ENCODE results near the gene TRIM47. TPM values are rescaled to one million over a fixed set of nuclear protein-coding genes. Genes with fewer than 3 reads are reported as not detected.

TRIM47 gene
- polyA plus RNA-seq, 2 donors = 20.4 to 21.7 TPM

DNA sequence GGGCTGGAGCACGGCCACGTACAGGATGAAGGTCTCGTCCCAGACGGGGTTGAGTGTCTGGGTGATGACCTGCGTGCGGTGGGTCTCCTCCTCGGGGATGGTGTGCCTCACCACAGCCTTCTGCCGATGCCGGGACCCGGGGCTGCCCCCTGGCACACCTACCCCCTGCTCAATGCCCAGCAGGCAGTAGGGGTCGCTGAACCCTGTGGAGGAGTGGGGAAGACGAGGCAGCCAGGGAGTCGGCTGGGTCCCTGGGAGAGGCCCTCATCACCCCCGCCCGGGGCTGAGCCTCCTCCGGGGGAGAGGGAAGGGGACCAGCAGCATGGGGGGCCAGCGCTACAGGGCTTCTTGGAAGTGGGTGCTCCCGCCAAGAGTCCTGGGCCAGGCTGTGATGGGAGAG, 36.0 kb downstream of the TRIM47 start:
- peaks cover 0 to 32% of the 10 kb centered on the region in 2 donors for H3K4me1 ChIP-seq (ENCODE audit: control insufficient read depth in 2 of 2, insufficient read depth in 2 of 2, low read length in 1 of 2)
- H3K27me3 ChIP-seq (ENCODE audit: control insufficient read depth in 1 of 2, insufficient read depth in 2 of 2, low read length in 2 of 2) = no peaks in the 10 kb centered on the region
- no peak overlapping the region for H3K4me3 ChIP-seq (ENCODE audit: low read depth in 1 of 2, low read length in 2 of 2)
- no peak overlapping the region for H3K27ac ChIP-seq (ENCODE audit: low read depth in 2 of 2, low read length in 1 of 2)
- WGBS, 2 donors = 87 to 88% methylated on average over 18 of the region's 18 CpGs
- H3K9me3 ChIP-seq (ENCODE audit: control insufficient read depth in 2 of 2, insufficient read depth in 1 of 2, low read depth in 1 of 2, low read length in 1 of 2) = no peaks in the 10 kb centered on the region
- peaks cover 9 to 22% of the 10 kb centered on the region in 2 donors for H3K36me3 ChIP-seq (ENCODE audit: control insufficient read depth in 2 of 2, insufficient read depth in 2 of 2, low read length in 1 of 2)

DNA sequence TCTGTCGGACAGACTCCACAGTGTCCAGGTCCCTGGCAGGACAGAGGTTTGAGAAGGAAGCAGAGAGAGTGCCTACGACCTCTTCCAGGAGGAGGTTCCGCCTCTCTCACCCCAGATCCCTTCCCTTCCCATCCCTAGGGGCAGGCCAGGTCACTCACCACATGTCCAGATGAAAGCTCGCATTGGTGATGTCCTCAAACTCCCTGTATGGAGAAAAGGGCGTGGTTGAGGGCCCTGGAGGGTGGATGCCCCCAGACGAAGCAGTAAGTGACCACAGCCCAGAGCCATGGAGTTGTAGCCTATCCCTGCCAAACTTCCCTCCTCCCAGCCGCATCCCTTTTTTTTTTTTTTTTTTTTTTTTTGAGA, 37.6 kb downstream of the TRIM47 start:
- H3K4me1 ChIP-seq (ENCODE audit: control insufficient read depth in 2 of 2, insufficient read depth in 2 of 2, low read length in 1 of 2) = peaks cover 0 to 21% of the 10 kb centered on the region in 2 donors
- no peak overlapping the region for H3K27ac ChIP-seq (ENCODE audit: low read depth in 2 of 2, low read length in 1 of 2)
- H3K36me3 ChIP-seq (ENCODE audit: control insufficient read depth in 2 of 2, insufficient read depth in 2 of 2, low read length in 1 of 2) = peaks cover 0 to 16% of the 10 kb centered on the region in 2 donors
- H3K9me3 ChIP-seq (ENCODE audit: control insufficient read depth in 2 of 2, insufficient read depth in 1 of 2, low read depth in 1 of 2, low read length in 1 of 2) = no peaks in the 10 kb centered on the region
- no peak overlapping the region for H3K4me3 ChIP-seq (ENCODE audit: low read depth in 1 of 2, low read length in 2 of 2)
- 67 to 69% methylated on average over 7 of the region's 7 CpGs for WGBS, 2 donors
- H3K27me3 ChIP-seq (ENCODE audit: control insufficient read depth in 1 of 2, insufficient read depth in 2 of 2, low read length in 2 of 2) = no peaks in the 10 kb centered on the region

DNA sequence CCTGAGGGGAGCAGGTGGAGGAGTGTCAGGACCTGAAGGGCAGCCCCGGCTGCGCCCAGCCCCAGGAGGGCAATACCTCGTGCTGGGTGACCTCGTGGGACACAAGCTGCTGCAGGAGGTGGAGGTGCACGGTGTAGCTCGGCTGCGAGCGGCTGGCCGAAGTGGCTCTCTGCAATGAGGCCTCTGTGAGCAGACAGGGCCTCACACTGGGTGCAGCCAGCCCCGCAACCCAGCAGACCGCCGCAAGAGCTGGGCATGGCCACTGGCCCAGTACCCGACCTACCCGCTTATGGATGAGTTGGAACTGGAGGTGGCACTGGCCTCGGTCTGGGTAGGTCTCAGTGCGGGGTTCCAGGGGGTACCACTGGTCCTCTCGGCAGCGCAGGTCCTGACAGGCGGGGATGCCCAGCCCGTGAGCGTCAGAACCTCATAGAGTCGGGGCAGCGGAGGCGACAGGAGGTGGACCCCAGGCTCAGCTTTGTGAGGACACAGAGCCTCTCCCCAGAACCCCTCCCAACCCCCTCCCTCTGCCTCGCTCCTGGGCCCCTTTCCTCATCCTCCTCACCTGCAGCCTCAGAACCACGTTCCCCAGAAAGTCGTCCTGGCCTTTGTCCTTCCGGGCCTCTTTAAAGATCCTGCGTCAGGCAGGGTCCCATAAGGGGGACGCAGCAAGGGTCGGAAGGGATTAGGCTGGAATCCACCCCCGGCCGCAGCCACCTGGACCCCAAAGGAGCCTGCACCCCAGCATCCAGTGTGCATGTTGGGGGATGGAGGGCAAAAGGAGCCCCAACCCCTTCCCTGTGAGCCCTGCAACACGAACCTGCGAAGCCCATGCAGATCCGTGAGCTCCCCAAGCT, 38.2 kb downstream of the TRIM47 start:
- 88 to 91% methylated on average over 34 to 36 of the region's 36 CpGs for WGBS, 2 donors
- no peak overlapping the region for H3K27ac ChIP-seq (ENCODE audit: low read depth in 2 of 2, low read length in 1 of 2)
- H3K4me1 ChIP-seq (ENCODE audit: control insufficient read depth in 2 of 2, insufficient read depth in 2 of 2, low read length in 1 of 2) = peaks cover 0 to 16% of the 10 kb centered on the region in 2 donors
- H3K4me3 ChIP-seq (ENCODE audit: low read depth in 1 of 2, low read length in 2 of 2) = no peak overlapping the region
- H3K9me3 ChIP-seq (ENCODE audit: control insufficient read depth in 2 of 2, insufficient read depth in 1 of 2, low read depth in 1 of 2, low read length in 1 of 2) = no peaks in the 10 kb centered on the region
- no peaks in the 10 kb centered on the region for H3K27me3 ChIP-seq (ENCODE audit: control insufficient read depth in 1 of 2, insufficient read depth in 2 of 2, low read length in 2 of 2)
- peaks cover 0 to 21% of the 10 kb centered on the region in 2 donors for H3K36me3 ChIP-seq (ENCODE audit: control insufficient read depth in 2 of 2, insufficient read depth in 2 of 2, low read length in 1 of 2)

DNA sequence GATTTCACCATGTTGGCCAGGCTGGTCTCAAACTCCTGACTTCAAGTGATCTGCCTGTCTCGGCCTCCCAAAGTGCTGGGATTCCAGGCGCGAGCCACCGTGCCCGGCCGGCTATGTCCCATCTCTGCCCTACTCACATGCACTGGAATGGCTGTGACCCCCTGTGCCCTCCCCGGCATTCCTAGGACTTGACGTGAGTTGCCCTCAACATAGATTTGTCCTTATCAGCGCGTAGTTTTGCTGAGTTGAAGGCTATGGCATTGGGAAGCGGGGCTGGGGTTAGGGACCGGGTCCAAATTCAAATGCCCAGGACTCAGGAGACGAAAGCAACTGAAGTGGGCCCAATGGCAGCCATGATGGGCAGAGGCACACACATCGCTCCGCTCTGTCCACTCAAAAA, 40.0 kb downstream of the TRIM47 start:
- H3K36me3 ChIP-seq (ENCODE audit: control insufficient read depth in 2 of 2, insufficient read depth in 2 of 2, low read length in 1 of 2) = peaks cover 0 to 30% of the 10 kb centered on the region in 2 donors
- 94% methylated on average over 15 of the region's 15 CpGs for WGBS, 2 donors
- H3K27ac ChIP-seq (ENCODE audit: low read depth in 2 of 2, low read length in 1 of 2) = no peak overlapping the region
- no peaks in the 10 kb centered on the region for H3K9me3 ChIP-seq (ENCODE audit: control insufficient read depth in 2 of 2, insufficient read depth in 1 of 2, low read depth in 1 of 2, low read length in 1 of 2)
- no peaks in the 10 kb centered on the region for H3K27me3 ChIP-seq (ENCODE audit: control insufficient read depth in 1 of 2, insufficient read depth in 2 of 2, low read length in 2 of 2)
- H3K4me1 ChIP-seq (ENCODE audit: control insufficient read depth in 2 of 2, insufficient read depth in 2 of 2, low read length in 1 of 2) = peaks cover 0 to 4% of the 10 kb centered on the region in 2 donors
- no peak overlapping the region for H3K4me3 ChIP-seq (ENCODE audit: low read depth in 1 of 2, low read length in 2 of 2)

GRCh38 chr17:75837899-75838298, 40.5 kb downstream of the TRIM47 start:
- Histone ChIP-seq H3K4me1 (ENCODE audit: control insufficient read depth in 2 of 2, insufficient read depth in 2 of 2, low read length in 1 of 2) (peaks cover 0 to 7% of the 10 kb centered on the region in 2 donors), H3K27me3 (ENCODE audit: control insufficient read depth in 1 of 2, insufficient read depth in 2 of 2, low read length in 2 of 2) (no peaks in the 10 kb centered on the region), H3K36me3 (ENCODE audit: control insufficient read depth in 2 of 2, insufficient read depth in 2 of 2, low read length in 1 of 2) (peaks cover 0 to 30% of the 10 kb centered on the region in 2 donors), H3K9me3 (ENCODE audit: control insufficient read depth in 2 of 2, insufficient read depth in 1 of 2, low read depth in 1 of 2, low read length in 1 of 2) (no peaks in the 10 kb centered on the region), H3K4me3 (ENCODE audit: low read depth in 1 of 2, low read length in 2 of 2) (no peak overlapping the region), H3K27ac (ENCODE audit: low read depth in 2 of 2, low read length in 1 of 2) (no peak overlapping the region)
- 79 to 83% methylated on average over 7 of the region's 7 CpGs for WGBS, 2 donors

- Histone ChIP-seq H3K36me3 (ENCODE audit: control insufficient read depth in 2 of 2, insufficient read depth in 2 of 2, low read length in 1 of 2) (peaks cover 0 to 30% of the 10 kb centered on the region in 2 donors), H3K9me3 (ENCODE audit: control insufficient read depth in 2 of 2, insufficient read depth in 1 of 2, low read depth in 1 of 2, low read length in 1 of 2) (no peaks in the 10 kb centered on the region), H3K4me3 (ENCODE audit: low read depth in 1 of 2, low read length in 2 of 2) (no peak overlapping the region), H3K27me3 (ENCODE audit: control insufficient read depth in 1 of 2, insufficient read depth in 2 of 2, low read length in 2 of 2) (no peaks in the 10 kb centered on the region), H3K27ac (ENCODE audit: low read depth in 2 of 2, low read length in 1 of 2) (no peak overlapping the region), H3K4me1 (ENCODE audit: control insufficient read depth in 2 of 2, insufficient read depth in 2 of 2, low read length in 1 of 2) (peaks cover 0 to 7% of the 10 kb centered on the region in 2 donors)
- 82 to 90% methylated on average over 9 of the region's 9 CpGs for WGBS, 2 donors
Observed at GRCh38 chr17:75836605-75837004, 41.8 kb downstream of the TRIM47 start.

DNA sequence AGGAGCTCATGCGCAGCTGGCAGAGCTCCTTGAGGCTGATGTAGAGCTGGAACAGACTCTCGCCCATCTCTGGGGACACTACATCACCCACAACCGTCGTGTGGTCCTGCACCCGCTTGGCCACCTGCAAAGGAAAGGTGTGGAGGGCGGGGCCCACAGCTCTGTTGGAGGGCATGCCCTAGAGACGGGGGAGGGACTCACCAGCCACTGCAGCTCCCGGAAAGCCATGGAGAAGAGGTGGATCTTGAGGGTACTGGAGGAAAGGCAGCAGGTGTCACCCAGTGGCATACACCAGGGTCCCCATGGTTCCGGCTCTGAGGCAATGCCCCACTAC, 42.8 kb downstream of the TRIM47 start:
- no peaks in the 10 kb centered on the region for H3K27me3 ChIP-seq (ENCODE audit: control insufficient read depth in 1 of 2, insufficient read depth in 2 of 2, low read length in 2 of 2)
- H3K9me3 ChIP-seq (ENCODE audit: control insufficient read depth in 2 of 2, insufficient read depth in 1 of 2, low read depth in 1 of 2, low read length in 1 of 2) = no peaks in the 10 kb centered on the region
- H3K4me1 ChIP-seq (ENCODE audit: control insufficient read depth in 2 of 2, insufficient read depth in 2 of 2, low read length in 1 of 2) = peaks cover 0 to 7% of the 10 kb centered on the region in 2 donors
- WGBS, 2 donors = 67 to 68% methylated on average over 9 of the region's 9 CpGs
- H3K36me3 ChIP-seq (ENCODE audit: control insufficient read depth in 2 of 2, insufficient read depth in 2 of 2, low read length in 1 of 2) = peaks cover 0 to 30% of the 10 kb centered on the region in 2 donors
- H3K4me3 ChIP-seq (ENCODE audit: low read depth in 1 of 2, low read length in 2 of 2) = no peak overlapping the region
- no peak overlapping the region for H3K27ac ChIP-seq (ENCODE audit: low read depth in 2 of 2, low read length in 1 of 2)

DNA sequence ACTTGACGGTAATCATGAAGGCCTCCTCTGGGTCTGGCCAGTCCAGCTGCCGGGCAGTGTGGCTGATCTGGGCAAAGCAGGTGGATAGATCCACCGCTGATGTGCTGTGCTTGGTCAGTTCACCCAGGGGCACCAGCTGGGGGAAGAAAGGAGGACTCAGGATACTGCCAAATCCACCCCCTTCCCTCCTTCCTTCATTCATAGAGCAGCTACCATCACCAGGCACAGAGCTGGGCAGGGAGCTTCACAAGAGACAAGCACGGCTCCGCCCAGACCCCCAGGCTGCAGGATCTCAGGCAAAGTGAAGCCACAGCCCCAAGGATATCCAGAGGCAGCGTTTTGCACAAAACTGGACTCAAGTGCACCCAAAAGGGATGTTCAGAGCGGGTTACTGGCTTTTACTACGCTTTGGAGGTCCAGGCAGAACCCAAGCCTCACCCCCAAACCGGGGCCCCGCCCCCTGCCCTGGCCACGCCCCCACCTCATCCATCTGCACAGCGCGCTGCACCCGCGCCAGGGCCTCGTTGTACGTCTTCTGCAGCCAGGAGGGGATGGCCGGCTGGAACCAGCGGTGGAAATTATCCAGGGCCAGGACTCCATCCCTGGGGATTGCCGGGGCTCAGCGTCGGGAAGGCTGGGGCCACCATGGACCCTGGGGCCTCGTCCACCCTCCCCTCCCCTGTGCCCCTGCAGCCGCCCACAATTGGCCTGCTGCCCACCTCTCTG, 43.3 kb downstream of the TRIM47 start:
- Histone ChIP-seq H3K9me3 (ENCODE audit: control insufficient read depth in 2 of 2, insufficient read depth in 1 of 2, low read depth in 1 of 2, low read length in 1 of 2) (no peaks in the 10 kb centered on the region), H3K36me3 (ENCODE audit: control insufficient read depth in 2 of 2, insufficient read depth in 2 of 2, low read length in 1 of 2) (peaks cover 0 to 29% of the 10 kb centered on the region in 2 donors), H3K27me3 (ENCODE audit: control insufficient read depth in 1 of 2, insufficient read depth in 2 of 2, low read length in 2 of 2) (no peaks in the 10 kb centered on the region), H3K27ac (ENCODE audit: low read depth in 2 of 2, low read length in 1 of 2) (no peak overlapping the region), H3K4me1 (ENCODE audit: control insufficient read depth in 2 of 2, insufficient read depth in 2 of 2, low read length in 1 of 2) (peaks cover 0 to 7% of the 10 kb centered on the region in 2 donors), H3K4me3 (ENCODE audit: low read depth in 1 of 2, low read length in 2 of 2) (no peak overlapping the region)
- WGBS, 2 donors = 62 to 63% methylated on average over 24 of the region's 24 CpGs

GRCh38 chr17:75834279-75834920, 44.0 kb downstream of the TRIM47 start:
- Histone ChIP-seq H3K4me3 (ENCODE audit: low read depth in 1 of 2, low read length in 2 of 2) (no peak overlapping the region), H3K27ac (ENCODE audit: low read depth in 2 of 2, low read length in 1 of 2) (no peak overlapping the region), H3K36me3 (ENCODE audit: control insufficient read depth in 2 of 2, insufficient read depth in 2 of 2, low read length in 1 of 2) (peaks cover 0 to 28% of the 10 kb centered on the region in 2 donors), H3K9me3 (ENCODE audit: control insufficient read depth in 2 of 2, insufficient read depth in 1 of 2, low read depth in 1 of 2, low read length in 1 of 2) (no peaks in the 10 kb centered on the region), H3K4me1 (ENCODE audit: control insufficient read depth in 2 of 2, insufficient read depth in 2 of 2, low read length in 1 of 2) (peaks cover 0 to 7% of the 10 kb centered on the region in 2 donors), H3K27me3 (ENCODE audit: control insufficient read depth in 1 of 2, insufficient read depth in 2 of 2, low read length in 2 of 2) (no peaks in the 10 kb centered on the region)
- whole genome bisulfite sequencing, 2 donors = 93 to 94% methylated on average over 25 of the region's 25 CpGs

Measured in esophagus (tissue), 2 donors.